GM12892 (cell line): ENCODE measurements around the gene INO80C.

Experiments used
- POLR2A ChIP-seq: IDR thresholded peaks from 2 replicates; pipeline ENCODE4 v1.6.1; 2011; ENCODE audit warnings: low read depth, low read length, control low read depth
- POLR2AphosphoS5 ChIP-seq: IDR thresholded peaks from 2 replicates; pipeline ENCODE4 v1.6.1; 2011; ENCODE audit warnings: low read depth, low read length, control low read depth
- TAF1 ChIP-seq: IDR thresholded peaks from 2 replicates; pipeline ENCODE4 v1.6.1; 2011; ENCODE audit warnings: low read depth, mild to moderate bottlenecking, control low read depth, low read length, borderline replicate concordance

DNA sequence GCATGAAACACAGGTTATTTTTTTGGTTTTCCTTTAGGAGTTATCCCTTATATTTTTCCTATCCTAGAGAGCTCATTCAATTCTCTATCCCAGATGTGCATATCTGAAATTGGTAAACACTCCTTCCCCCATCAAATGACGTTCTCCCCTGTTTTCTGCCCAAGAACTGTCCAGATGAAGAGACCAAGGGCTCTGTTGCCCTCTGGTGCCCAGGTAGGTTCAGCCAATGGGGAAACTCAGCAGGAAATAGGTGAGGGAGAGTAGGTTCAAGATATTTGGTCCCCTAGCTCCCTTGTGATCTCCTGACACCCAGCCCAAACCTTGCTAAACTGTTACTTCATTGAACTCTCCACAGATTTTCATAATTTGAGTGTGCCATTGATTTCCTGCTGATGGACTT, 14.1 kb upstream of the INO80C start:
- TF ChIP-seq POLR2A (no peak), POLR2AphosphoS5 (no peak), TAF1 (no peak)
